ENCODE results near the gene ACSBG1. TPM values are rescaled to one million over a fixed set of nuclear protein-coding genes. Genes with fewer than 3 reads are reported as not detected.

Gene ACSBG1
- total and polyA plus RNA-seq, 10 donors = 0.16 to 0.33 (median 0.25) TPM; not detected in 4

GRCh38 chr15:78146425-78147154, 87.8 kb downstream of the ACSBG1 start:
- Histone ChIP-seq H3K4me3 (no peak overlapping the region), H3K27me3 (replicated peaks in 1 of 7) (no peaks in the 10 kb centered on the region), H3K36me3 (no peaks in the 10 kb centered on the region), H3K27ac (no peak overlapping the region), H3K9me3 (no peaks in the 10 kb centered on the region), H3K4me1 (peaks cover 13 to 35% (median 26%) of the 10 kb centered on the region in 6 donors)
- intact Hi-C loops (cut with DNase I; ENCODE audit: low total_unique reads) = no loop called here
- 89 to 92% (median 91%) methylated on average over 4 of the region's 4 CpGs for WGBS, 5 donors
- TF ChIP-seq CTCF (IDR thresholded peaks at IDR 0.05 in 8 of 11, conservative IDR thresholded peaks at IDR 0.05 in 3 of 11) (no peak), POLR2AphosphoS5 (IDR thresholded peaks at IDR 0.05) (no peak), POLR2A (IDR thresholded peaks at IDR 0.05) (no peak)
- DNase-seq = no peak

- intact Hi-C loops (cut with DNase I; ENCODE audit: low total_unique reads) = no loop called here
Observed at GRCh38 chr15:78142332-78142731, 92.0 kb downstream of the ACSBG1 start.

GRCh38 chr15:78140292-78140691, 94.1 kb downstream of the ACSBG1 start:
- no peak for DNase-seq
- Histone ChIP-seq H3K27me3 (replicated peaks in 1 of 7) (no peaks in the 10 kb centered on the region), H3K4me3 (no peak overlapping the region), H3K27ac (no peak overlapping the region), H3K9me3 (no peaks in the 10 kb centered on the region), H3K36me3 (no peaks in the 10 kb centered on the region), H3K4me1 (no peaks in the 10 kb centered on the region)
- no peak for TF ChIP-seq CTCF (IDR thresholded peaks at IDR 0.05 in 8 of 11, conservative IDR thresholded peaks at IDR 0.05 in 3 of 11)
- TF ChIP-seq POLR2AphosphoS5 (IDR thresholded peaks at IDR 0.05) = no peak
- no peak for TF ChIP-seq POLR2A (IDR thresholded peaks at IDR 0.05)
- intact Hi-C loops (cut with DNase I; ENCODE audit: low total_unique reads) = no loop called here

More at GRCh38 chr15:78142332-78142731, 92.0 kb downstream of the ACSBG1 start:
- H3K9me3 ChIP-seq = no peaks in the 10 kb centered on the region
- no peaks in the 10 kb centered on the region for H3K36me3 ChIP-seq
- 74 to 90% (median 86%) methylated on average over 3 of the region's 3 CpGs for WGBS, 5 donors
- H3K27me3 ChIP-seq (replicated peaks in 1 of 7) = no peaks in the 10 kb centered on the region
- no peak for DNase-seq
- TF ChIP-seq POLR2A (IDR thresholded peaks at IDR 0.05) (no peak), CTCF (IDR thresholded peaks at IDR 0.05 in 8 of 11, conservative IDR thresholded peaks at IDR 0.05 in 3 of 11) (no peak), POLR2AphosphoS5 (IDR thresholded peaks at IDR 0.05) (no peak)
- H3K27ac ChIP-seq = no peak overlapping the region
- no peak overlapping the region for H3K4me3 ChIP-seq
- no peaks in the 10 kb centered on the region for H3K4me1 ChIP-seq

GRCh38 chr15:78139578-78139977, 94.8 kb downstream of the ACSBG1 start:
- Histone ChIP-seq H3K36me3 (no peaks in the 10 kb centered on the region), H3K4me3 (no peak overlapping the region), H3K4me1 (no peaks in the 10 kb centered on the region), H3K27me3 (replicated peaks in 1 of 7) (no peaks in the 10 kb centered on the region), H3K27ac (no peak overlapping the region), H3K9me3 (no peaks in the 10 kb centered on the region)
- 87 to 98% (median 89%) methylated on average over 5 of the region's 5 CpGs for WGBS, 5 donors
- no peak for DNase-seq
- TF ChIP-seq CTCF (IDR thresholded peaks at IDR 0.05 in 8 of 11, conservative IDR thresholded peaks at IDR 0.05 in 3 of 11) = no peak
- no peak for TF ChIP-seq POLR2A (IDR thresholded peaks at IDR 0.05)
- no peak for TF ChIP-seq POLR2AphosphoS5 (IDR thresholded peaks at IDR 0.05)
- intact Hi-C loops (cut with DNase I; ENCODE audit: low total_unique reads) = no loop called here

Data from spleen (tissue), 11 donors.